ENCODE measurements around the gene ALPG.
"Not testable (repeated sequence)": the region's sequence is repeated elsewhere in the genome, so short reads cannot be mapped to it uniquely, and the experiment has no call there.

Gene ALPG

DNA sequence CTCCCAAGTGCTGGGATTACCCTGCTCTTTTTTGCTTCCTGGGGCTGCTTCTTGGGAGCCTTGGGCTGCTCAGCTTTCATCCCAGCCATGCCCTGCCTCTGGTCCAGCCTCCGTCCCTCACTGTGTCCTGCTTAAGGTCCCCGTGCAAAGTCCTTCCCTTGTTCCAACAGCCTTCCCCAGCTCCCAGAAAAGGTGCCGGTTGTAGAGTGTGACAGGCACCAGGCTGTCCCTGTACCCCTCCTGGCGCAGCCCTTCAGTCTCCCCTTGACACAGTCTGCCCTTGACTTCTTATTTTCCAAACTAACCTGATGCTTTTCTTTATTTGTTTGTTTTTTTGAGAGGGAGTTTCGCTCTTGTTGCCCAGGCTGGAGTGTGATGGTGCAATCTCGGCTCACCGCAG is 29.2 kb downstream of the ALPG start:
- no peak for DNase-seq
- in situ Hi-C loops (cut with MboI; ENCODE audit: low pct_unique_long_range_greater_than_20kb, low sequenced_read_pairs): no loop called here

DNA sequence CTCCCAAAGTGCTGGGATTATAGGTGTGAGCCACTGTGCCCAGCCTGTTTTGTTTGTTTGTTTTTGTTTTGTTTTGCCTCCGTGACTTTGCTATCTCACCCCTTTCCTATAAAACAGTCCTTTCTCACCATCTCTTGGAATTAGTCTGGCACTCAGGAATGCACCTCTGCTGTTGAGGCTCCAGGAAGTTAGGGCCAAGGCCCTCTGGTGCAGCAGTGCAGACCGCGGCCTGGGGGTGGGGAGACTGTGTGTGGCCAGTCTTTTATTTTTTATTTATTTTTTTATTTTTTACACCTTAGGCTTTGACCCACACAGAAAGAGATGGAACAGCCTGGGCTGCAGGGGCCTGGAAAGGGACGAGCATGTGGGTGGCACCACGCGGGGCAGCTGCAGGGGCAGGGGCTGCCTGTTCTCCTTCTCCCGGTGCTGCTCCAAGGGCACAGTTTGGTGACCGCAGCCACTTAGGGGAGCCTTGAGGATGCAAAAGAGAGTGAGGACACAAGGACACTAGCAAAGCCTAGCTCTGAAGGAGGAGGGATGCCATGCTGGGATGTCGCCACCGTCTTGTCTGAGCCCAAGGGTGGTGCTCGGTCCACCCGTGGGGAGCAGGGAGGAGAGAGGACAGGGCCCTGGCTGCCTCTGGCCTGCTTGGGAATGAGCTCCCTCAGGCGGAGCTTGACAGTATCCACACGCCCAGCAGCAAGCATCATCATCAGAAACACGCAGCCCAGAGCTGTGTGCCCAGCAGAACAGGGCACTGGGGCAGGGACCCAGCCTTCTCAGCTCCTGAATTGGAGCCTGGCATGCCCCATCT is 29.9 kb downstream of the ALPG start:
- in situ Hi-C loops (cut with MboI; ENCODE audit: low pct_unique_long_range_greater_than_20kb, low sequenced_read_pairs): no loop called here
- no peak for DNase-seq

GRCh38 chr2:232437195-232437571 is 30.5 kb downstream of the ALPG start:
- DNase-seq: no peak
- in situ Hi-C loops (cut with MboI; ENCODE audit: low pct_unique_long_range_greater_than_20kb, low sequenced_read_pairs): no loop called here

- no peak for DNase-seq
- in situ Hi-C loops (cut with MboI; ENCODE audit: low pct_unique_long_range_greater_than_20kb, low sequenced_read_pairs): no loop called here
Measured at GRCh38 chr2:232438091-232438490, 31.4 kb downstream of the ALPG start.

GRCh38 chr2:232438951-232439757 is 32.5 kb downstream of the ALPG start:
- DNase-seq: no peak
- in situ Hi-C loops (cut with MboI; ENCODE audit: low pct_unique_long_range_greater_than_20kb, low sequenced_read_pairs): no loop called here

GRCh38 chr2:232439758-232440135 is 33.1 kb downstream of the ALPG start:
- peak; percentile 1 for DNase-seq
- in situ Hi-C loops (cut with MboI; ENCODE audit: low pct_unique_long_range_greater_than_20kb, low sequenced_read_pairs): no loop called here

- peak; percentile 82 for DNase-seq
- in situ Hi-C loops (cut with MboI; ENCODE audit: low pct_unique_long_range_greater_than_20kb, low sequenced_read_pairs): not testable (repeated sequence)
Measured at GRCh38 chr2:232440220-232441018, 33.8 kb downstream of the ALPG start.

- no peak for DNase-seq
- in situ Hi-C loops (cut with MboI; ENCODE audit: low pct_unique_long_range_greater_than_20kb, low sequenced_read_pairs): no loop called here
Measured at GRCh38 chr2:232441147-232441651, 34.6 kb downstream of the ALPG start.

- DNase-seq; in situ Hi-C loops (cut with MboI; ENCODE audit: low pct_unique_long_range_greater_than_20kb, low sequenced_read_pairs): not testable (repeated sequence)
Measured at GRCh38 chr2:232441922-232442321, 35.3 kb downstream of the ALPG start.

GRCh38 chr2:232442431-232442830 is 35.8 kb downstream of the ALPG start:
- in situ Hi-C loops (cut with MboI; ENCODE audit: low pct_unique_long_range_greater_than_20kb, low sequenced_read_pairs); DNase-seq: not testable (repeated sequence)

DNA sequence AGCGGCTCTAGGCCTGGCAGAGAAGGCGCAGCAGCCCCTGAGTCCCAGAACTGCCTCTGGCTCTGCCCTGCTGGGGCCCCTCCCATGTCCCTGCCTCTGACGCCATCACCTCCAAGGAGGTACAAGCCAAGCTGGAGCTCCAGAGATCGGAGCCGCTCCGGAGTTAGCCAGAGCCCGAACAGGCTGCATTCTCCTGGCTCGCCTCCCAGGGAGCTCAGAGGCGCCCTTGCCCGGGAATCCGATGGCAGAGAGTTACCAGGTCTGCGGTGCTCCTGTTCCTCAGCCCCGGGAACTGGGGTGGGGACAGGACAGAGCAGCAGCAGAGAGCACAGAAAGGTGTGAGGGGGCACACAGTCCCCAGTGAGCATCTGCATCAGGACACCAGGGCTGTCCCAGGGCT is 36.4 kb downstream of the ALPG start:
- DNase-seq; in situ Hi-C loops (cut with MboI; ENCODE audit: low pct_unique_long_range_greater_than_20kb, low sequenced_read_pairs): not testable (repeated sequence)

- DNase-seq; in situ Hi-C loops (cut with MboI; ENCODE audit: low pct_unique_long_range_greater_than_20kb, low sequenced_read_pairs): not testable (repeated sequence)
Measured at GRCh38 chr2:232443669-232444408, 37.2 kb downstream of the ALPG start.

GRCh38 chr2:232444409-232445148 is 37.9 kb downstream of the ALPG start:
- DNase-seq: peak; percentile 42
- in situ Hi-C loops (cut with MboI; ENCODE audit: low pct_unique_long_range_greater_than_20kb, low sequenced_read_pairs): no loop called here

- DNase-seq; in situ Hi-C loops (cut with MboI; ENCODE audit: low pct_unique_long_range_greater_than_20kb, low sequenced_read_pairs): not testable (repeated sequence)
Measured at GRCh38 chr2:232445149-232445885, 38.7 kb downstream of the ALPG start.

DNA sequence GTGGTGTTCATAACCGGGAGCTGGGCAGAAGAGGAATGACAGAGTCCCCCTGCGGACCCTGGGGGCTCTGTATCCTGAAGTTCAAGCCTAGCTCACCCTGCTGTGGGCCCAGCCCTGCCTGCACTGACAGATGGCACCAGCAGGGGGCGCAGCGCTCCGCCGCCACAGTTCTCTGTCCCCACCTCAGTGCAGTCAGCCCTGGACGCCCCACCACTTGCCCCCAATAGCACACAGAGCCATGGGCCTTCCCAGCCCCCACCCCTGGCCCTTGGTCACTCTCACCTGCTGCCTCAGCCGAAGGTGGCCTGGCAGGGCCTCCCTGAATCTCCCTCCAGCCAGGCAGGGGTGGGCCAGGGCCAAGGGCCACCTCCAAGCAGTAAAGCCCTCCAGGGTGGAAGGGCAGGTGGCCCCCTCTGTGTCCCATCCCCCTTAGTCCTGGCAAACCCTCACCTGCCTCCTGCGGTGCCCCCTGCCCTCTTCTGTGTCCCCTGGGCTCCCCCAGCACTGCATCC is 39.7 kb downstream of the ALPG start:
- DNase-seq; in situ Hi-C loops (cut with MboI; ENCODE audit: low pct_unique_long_range_greater_than_20kb, low sequenced_read_pairs): not testable (repeated sequence)

DNA sequence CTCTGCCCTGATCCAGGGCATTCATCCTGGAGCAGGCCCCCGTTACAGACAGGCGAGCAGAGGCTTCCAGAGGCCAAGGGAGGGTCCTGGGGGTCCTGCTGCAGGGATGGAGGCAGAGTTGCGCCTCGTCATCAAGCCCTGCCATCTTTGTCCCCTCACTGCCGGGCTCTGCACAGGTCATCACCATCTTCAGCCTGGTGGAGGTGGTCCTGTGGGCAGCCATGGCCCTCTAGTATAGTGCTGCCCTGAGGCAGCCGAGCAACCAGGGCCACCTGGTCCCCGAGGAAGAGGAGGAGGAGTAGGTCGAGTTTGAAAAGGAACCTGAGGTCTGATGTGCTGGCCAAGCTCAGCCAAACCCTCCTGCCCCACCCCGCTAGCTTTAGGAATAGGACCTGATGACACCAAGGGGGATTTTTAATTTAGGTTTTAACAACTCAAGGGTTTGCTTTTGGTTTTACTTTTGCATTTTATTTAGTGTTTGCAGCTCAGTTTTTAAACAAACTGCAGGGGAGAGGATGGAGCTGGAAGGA is 40.5 kb downstream of the ALPG start:
- no peak for DNase-seq
- in situ Hi-C loops (cut with MboI; ENCODE audit: low pct_unique_long_range_greater_than_20kb, low sequenced_read_pairs): no loop called here
